SK-N-SH treated with all-trans-retinoic acid at 6 μM for 48 hours (cell line): ENCODE measurements around the gene EGFL8.

ENCODE experiments used
- ARNTL ChIP-seq: fragments of 450-650 bp; formaldehyde crosslinking; IDR thresholded peaks from 2 replicates; pipeline ENCODE4 v1.5.0; 2020; ENCODE audit warnings: low read depth, mild to moderate bottlenecking, moderate library complexity, borderline replicate concordance
- CREB5 ChIP-seq: fragments of 250-450 bp; sonication (Bioruptor Pico); IDR thresholded peaks from 2 replicates; pipeline ENCODE4 v1.5.1; 2020; ENCODE audit warnings: low read depth, mild to moderate bottlenecking, moderate library complexity
- CSDC2 ChIP-seq: fragments of 250-450 bp; sonication (Bioruptor Pico); IDR thresholded peaks from 2 replicates; pipeline ENCODE4 v1.5.0; 2020; ENCODE audit warnings: mild to moderate bottlenecking, moderate library complexity
- OSR1 ChIP-seq: fragments of 250-450 bp; sonication (Bioruptor Pico); IDR thresholded peaks from 2 replicates; pipeline ENCODE4 v1.8.0; 2022; ENCODE audit warnings: moderate library complexity, mild to moderate bottlenecking, inconsistent platforms
- PATZ1 ChIP-seq: fragments of 250-450 bp; sonication (Bioruptor Pico); IDR thresholded peaks from 2 replicates; pipeline ENCODE4 v1.8.0; 2020; ENCODE audit warnings: mild to moderate bottlenecking, moderate library complexity, borderline replicate concordance
- POU6F1 ChIP-seq: fragments of 250-450 bp; sonication (Bioruptor Pico); IDR thresholded peaks from 2 replicates; pipeline ENCODE4 v1.8.0; 2021; ENCODE audit warnings: low read depth, mild to moderate bottlenecking, moderate library complexity, borderline replicate concordance
- RARB ChIP-seq: fragments of 250-450 bp; sonication (Bioruptor Pico); IDR thresholded peaks from 2 replicates; pipeline ENCODE4 v1.8.0; 2021; ENCODE audit warnings: mild to moderate bottlenecking, moderate library complexity
- SNAI2 ChIP-seq: fragments of 250-450 bp; sonication (Bioruptor Pico); IDR thresholded peaks from 2 replicates; pipeline ENCODE4 v1.5.0; 2020; ENCODE audit warnings: mild to moderate bottlenecking, moderate library complexity
- TOX ChIP-seq: fragments of 250-450 bp; sonication (Bioruptor Pico); IDR thresholded peaks from 2 replicates; pipeline ENCODE4 v1.8.0; 2021; ENCODE audit warnings: mild to moderate bottlenecking, moderate library complexity, borderline replicate concordance
- TSHZ2 ChIP-seq: fragments of 250-450 bp; sonication (Bioruptor Pico); IDR thresholded peaks from 2 replicates; pipeline ENCODE4 v1.5.0; 2020; ENCODE audit warnings: mild to moderate bottlenecking, moderate library complexity
- ZFP3 ChIP-seq: fragments of 250-450 bp; sonication (Bioruptor Pico); IDR thresholded peaks from 2 replicates; pipeline ENCODE4 v1.5.0; 2020; ENCODE audit warnings: mild to moderate bottlenecking, moderate library complexity
- ZFP30 ChIP-seq: fragments of 450-650 bp; formaldehyde crosslinking; IDR thresholded peaks from 2 replicates; pipeline ENCODE4 v1.5.0; 2022; ENCODE audit warnings: mild to moderate bottlenecking, moderate library complexity
- ZNF8 ChIP-seq: fragments of 450-650 bp; formaldehyde crosslinking; IDR thresholded peaks from 2 replicates; pipeline ENCODE4 v1.5.0; 2020; ENCODE audit warnings: mild to moderate bottlenecking, moderate library complexity

GRCh38 chr6:32184084-32184640 is 19.8 kb downstream of the EGFL8 start, which contains the start of gene AGER:
- TF ChIP-seq RARB (CRISPR knock-in tag) (no peak), CSDC2 (CRISPR knock-in tag) (no peak), ZFP3 (no peak), TSHZ2 (no peak), ZFP30 (CRISPR knock-in tag) (no peak), CREB5 (CRISPR knock-in tag) (no peak), OSR1 (CRISPR knock-in tag) (no peak), PATZ1 (CRISPR knock-in tag) (no peak), TOX (CRISPR knock-in tag) (no peak), POU6F1 (CRISPR knock-in tag) (no peak), ZNF8 (CRISPR knock-in tag) (no peak), SNAI2 (CRISPR knock-in tag) (no peak), ARNTL (CRISPR knock-in tag) (no peak)
